Left lung (tissue), 10 donors: ENCODE data around the gene RUFY1. TPM values are rescaled to one million over a fixed set of nuclear protein-coding genes. Genes with fewer than 3 reads are reported as not detected.

Experiments
- ATAC-seq: fragments of 200-7000 bp; cut with Tn5 transposase; one replicate; pipeline ENCODE4 v1.9.1; 2020; ENCODE audit warnings: moderate library complexity
- DNase-seq, 4 donors: peaks; one replicate each; pipeline ENCODE4 v3.0.0-alpha.2; 2013 to 2020
- H3K27ac ChIP-seq, 2 donors: fragments of 200-600 bp; sonication (generic) in 1 of 2; one replicate each; pipeline versions ENCODE4 v1.5.0 to v1.8.0; 2020 to 2021
- H3K27me3 ChIP-seq, 2 donors: fragments of 200-600 bp; sonication (generic) in 1 of 2; one replicate each; pipeline versions ENCODE4 v1.5.0 to v1.8.0; 2020 to 2021
- H3K36me3 ChIP-seq, 2 donors: fragments of 200-600 bp; sonication (generic) in 1 of 2; one replicate each; pipeline versions ENCODE4 v1.5.0 to v1.8.0; 2020 to 2021
- H3K4me1 ChIP-seq, 2 donors: fragments of 200-600 bp; one replicate each; pipeline ENCODE4 v1.8.0; 2021
- H3K4me3 ChIP-seq, 2 donors: fragments of 200-600 bp; sonication (generic) in 1 of 2; one replicate each; pipeline versions ENCODE4 v1.5.0 to v1.8.0; 2020 to 2021; ENCODE audit warnings: mild to moderate bottlenecking in 1 of 2
- H3K9me3 ChIP-seq, 2 donors: fragments of 200-600 bp; sonication (generic) in 1 of 2; one replicate each; pipeline versions ENCODE4 v1.5.0 to v1.8.0; 2020 to 2021
- intact Hi-C, 2 donors: fragments of 100-400 bp; cut with DNase I; formaldehyde crosslinking; loops; one replicate each; pipeline versions ENCODE4 v1.11.2 to v1.14.2; 2022
- polyA plus RNA-seq, 6 donors: library from polyadenylated mRNA; unstranded; fragments of 120-200 nt; gene quantifications; one replicate each; pipeline ENCODE4 v1.2.1, GENCODE V29; 2013; ENCODE audit not compliant: insufficient read length in 6 of 6
- total RNA-seq, 2 donors: library from RNA; stranded (reverse); fragmentation: NEBNext Ultra II Directional; extraction: Animal tissue kit (Norgen Biotek cat#: 25700); gene quantifications; one replicate each; pipeline ENCODE4 v1.2.1, GENCODE V29; 2021
- TF ChIP-seq, protein P1 (sequence below), 2 donors: fragments of 200-600 bp; sonication (generic) in 1 of 2; IDR thresholded peaks; one replicate each; pipeline versions ENCODE4 v1.5.0 to v1.8.0; 2021; ENCODE audit warnings: antibody characterized with exemption in 2 of 2
- donor health status: DM: no; HTN: yes; CAD: no.
- donor health status: DM: no; HTN: no; CAD: no.

The RUFY1 gene
- total and polyA plus RNA-seq, 8 donors = 47.9 to 84.9 (median 77.9) TPM

DNA sequence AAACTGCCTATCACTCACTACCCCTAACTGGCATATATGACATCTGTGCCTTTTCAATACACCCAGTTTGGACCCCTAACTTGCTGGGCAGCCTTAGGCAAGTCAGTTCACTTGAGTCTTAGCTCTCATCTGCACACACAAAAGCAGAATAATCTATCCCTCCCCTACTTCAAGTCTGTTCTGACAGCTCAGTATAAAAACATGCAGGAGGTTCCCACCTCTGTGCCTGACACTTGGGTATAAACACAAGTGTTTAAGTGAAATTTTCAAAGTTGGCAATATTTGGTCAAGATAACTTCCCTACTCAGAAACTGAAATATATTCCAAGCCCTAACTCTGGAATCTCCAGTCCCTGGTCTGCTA is 60.5 kb downstream of the RUFY1 start:
- TF ChIP-seq, protein P1, sequence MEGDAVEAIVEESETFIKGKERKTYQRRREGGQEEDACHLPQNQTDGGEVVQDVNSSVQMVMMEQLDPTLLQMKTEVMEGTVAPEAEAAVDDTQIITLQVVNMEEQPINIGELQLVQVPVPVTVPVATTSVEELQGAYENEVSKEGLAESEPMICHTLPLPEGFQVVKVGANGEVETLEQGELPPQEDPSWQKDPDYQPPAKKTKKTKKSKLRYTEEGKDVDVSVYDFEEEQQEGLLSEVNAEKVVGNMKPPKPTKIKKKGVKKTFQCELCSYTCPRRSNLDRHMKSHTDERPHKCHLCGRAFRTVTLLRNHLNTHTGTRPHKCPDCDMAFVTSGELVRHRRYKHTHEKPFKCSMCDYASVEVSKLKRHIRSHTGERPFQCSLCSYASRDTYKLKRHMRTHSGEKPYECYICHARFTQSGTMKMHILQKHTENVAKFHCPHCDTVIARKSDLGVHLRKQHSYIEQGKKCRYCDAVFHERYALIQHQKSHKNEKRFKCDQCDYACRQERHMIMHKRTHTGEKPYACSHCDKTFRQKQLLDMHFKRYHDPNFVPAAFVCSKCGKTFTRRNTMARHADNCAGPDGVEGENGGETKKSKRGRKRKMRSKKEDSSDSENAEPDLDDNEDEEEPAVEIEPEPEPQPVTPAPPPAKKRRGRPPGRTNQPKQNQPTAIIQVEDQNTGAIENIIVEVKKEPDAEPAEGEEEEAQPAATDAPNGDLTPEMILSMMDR (IDR thresholded peaks at IDR 0.05) = no peak

DNA sequence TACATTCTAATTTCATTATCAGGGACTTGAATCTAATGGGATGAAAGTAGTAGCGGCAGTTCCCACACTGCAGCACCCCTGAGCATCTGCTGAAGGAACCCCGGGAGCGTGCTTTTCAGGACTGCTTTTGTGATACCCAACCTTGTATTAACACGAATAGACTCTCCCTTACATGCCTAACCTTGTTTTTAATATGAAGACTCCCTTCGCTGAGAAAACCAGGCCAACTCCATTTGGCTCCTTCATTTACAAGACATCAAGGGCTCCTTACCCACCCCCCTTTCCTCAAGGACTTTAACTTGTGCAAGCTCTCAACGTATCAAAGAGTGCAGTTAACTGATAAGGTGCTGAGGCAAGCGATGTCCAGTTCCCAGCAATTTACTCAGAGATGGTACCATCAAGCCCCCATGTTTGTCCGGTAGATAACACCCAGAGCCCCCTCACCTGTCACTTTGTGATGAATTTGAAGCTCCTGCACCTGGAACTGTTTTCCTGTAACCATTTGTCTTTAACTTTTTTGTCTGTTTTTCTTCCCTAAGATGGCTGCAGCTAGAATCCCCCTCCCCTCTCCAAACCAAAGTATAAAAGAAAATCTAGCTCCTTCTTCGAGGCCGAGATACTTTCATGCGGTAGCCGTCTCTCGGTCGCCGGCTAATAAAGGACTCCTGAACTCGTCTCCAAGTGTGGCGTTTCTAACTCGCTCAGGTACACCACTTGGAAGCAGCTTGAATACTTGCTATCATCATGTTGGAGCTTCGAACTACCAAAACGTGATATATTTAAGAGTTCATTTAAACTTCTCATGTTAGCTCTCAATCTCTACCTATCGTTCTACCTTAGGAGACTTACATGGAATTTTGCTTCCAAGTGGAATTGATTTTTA is 62.5 kb downstream of the RUFY1 start:
- DNase-seq (no peak), ATAC-seq (peak; percentile 26)
- intact Hi-C loops = no loop called here
- TF ChIP-seq, protein P1 (IDR thresholded peaks at IDR 0.05) = no peak
- Histone ChIP-seq H3K4me3 (no peak overlapping the region), H3K9me3 (no peaks in the 10 kb centered on the region), H3K27me3 (no peaks in the 10 kb centered on the region), H3K36me3 (peaks cover 0 to 100% of the 10 kb centered on the region in 2 donors), H3K4me1 (peaks cover 3 to 50% of the 10 kb centered on the region in 2 donors), H3K27ac (no peak overlapping the region)

More for the DNA sequence above, 60.5 kb downstream of the RUFY1 start:
- ATAC-seq (no peak), DNase-seq (no peak)
- Histone ChIP-seq H3K9me3 (no peaks in the 10 kb centered on the region), H3K4me1 (peaks cover 3 to 33% of the 10 kb centered on the region in 2 donors), H3K27ac (no peak overlapping the region), H3K4me3 (no peak overlapping the region), H3K36me3 (peaks cover 0 to 100% of the 10 kb centered on the region in 2 donors), H3K27me3 (no peaks in the 10 kb centered on the region)
- intact Hi-C loops = no loop called here

DNA sequence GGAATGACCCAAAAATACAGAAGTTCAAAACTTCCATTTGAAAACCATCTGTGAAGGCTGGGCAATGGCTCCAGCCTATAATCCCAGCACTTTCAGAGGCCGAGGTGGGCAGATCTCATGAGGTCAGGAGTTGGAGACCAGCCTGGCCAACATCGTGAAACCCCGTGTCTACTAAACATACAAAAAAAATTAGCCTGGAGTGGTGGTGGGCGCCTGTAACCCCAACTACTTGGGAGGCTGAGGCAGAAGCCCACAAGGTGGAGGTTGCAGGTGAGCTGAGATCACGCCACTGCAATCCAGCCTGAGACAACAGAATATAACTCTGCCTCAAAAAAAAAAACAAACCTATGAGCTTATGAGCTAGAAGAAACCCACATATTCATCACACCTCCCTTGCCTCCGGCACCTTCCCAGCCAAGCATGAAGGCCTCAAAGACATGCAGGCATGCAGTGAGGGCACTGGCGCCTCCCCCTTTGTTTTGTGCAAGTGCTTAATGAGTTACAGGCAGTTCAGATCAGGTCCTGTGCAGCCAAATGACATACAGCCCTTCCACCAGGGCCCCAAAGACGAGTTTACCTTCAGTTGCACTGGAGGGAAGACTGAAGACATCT is 63.2 kb downstream of the RUFY1 start:
- Histone ChIP-seq H3K4me1 (peaks cover 4 to 55% of the 10 kb centered on the region in 2 donors), H3K27ac (no peak overlapping the region), H3K9me3 (no peaks in the 10 kb centered on the region), H3K36me3 (peaks cover 0 to 100% of the 10 kb centered on the region in 2 donors), H3K4me3 (no peak overlapping the region), H3K27me3 (no peaks in the 10 kb centered on the region)
- TF ChIP-seq, protein P1 (IDR thresholded peaks at IDR 0.05) = no peak
- ATAC-seq (no peak), DNase-seq (no peak)
- intact Hi-C loops = no loop called here

GRCh38 chr5:179614745-179615144 is 64.4 kb downstream of the RUFY1 start:
- ATAC-seq = no peak
- intact Hi-C loops = no loop called here
- TF ChIP-seq, protein P1 (IDR thresholded peaks at IDR 0.05) = no peak
- Histone ChIP-seq H3K9me3 (no peaks in the 10 kb centered on the region), H3K4me1 (peaks cover 7 to 59% of the 10 kb centered on the region in 2 donors), H3K27me3 (no peaks in the 10 kb centered on the region), H3K27ac (no peak overlapping the region), H3K36me3 (peaks cover 0 to 100% of the 10 kb centered on the region in 2 donors), H3K4me3 (no peak overlapping the region)
- DNase-seq = no peak

GRCh38 chr5:179615203-179615602 is 64.8 kb downstream of the RUFY1 start:
- peaks cover 0 to 100% of the 10 kb centered on the region in 2 donors for H3K36me3 ChIP-seq
- intact Hi-C loops = no loop called here
- TF ChIP-seq, protein P1 (IDR thresholded peaks at IDR 0.05) = no peak
- H3K4me3 ChIP-seq = no peak overlapping the region
- no peak for DNase-seq
- no peak overlapping the region for H3K27ac ChIP-seq
- no peaks in the 10 kb centered on the region for H3K9me3 ChIP-seq
- peaks cover 11 to 62% of the 10 kb centered on the region in 2 donors for H3K4me1 ChIP-seq
- ATAC-seq = no peak
- H3K27me3 ChIP-seq = no peaks in the 10 kb centered on the region
